ENCODE results near the gene DAB2IP.

The DAB2IP gene

DNA sequence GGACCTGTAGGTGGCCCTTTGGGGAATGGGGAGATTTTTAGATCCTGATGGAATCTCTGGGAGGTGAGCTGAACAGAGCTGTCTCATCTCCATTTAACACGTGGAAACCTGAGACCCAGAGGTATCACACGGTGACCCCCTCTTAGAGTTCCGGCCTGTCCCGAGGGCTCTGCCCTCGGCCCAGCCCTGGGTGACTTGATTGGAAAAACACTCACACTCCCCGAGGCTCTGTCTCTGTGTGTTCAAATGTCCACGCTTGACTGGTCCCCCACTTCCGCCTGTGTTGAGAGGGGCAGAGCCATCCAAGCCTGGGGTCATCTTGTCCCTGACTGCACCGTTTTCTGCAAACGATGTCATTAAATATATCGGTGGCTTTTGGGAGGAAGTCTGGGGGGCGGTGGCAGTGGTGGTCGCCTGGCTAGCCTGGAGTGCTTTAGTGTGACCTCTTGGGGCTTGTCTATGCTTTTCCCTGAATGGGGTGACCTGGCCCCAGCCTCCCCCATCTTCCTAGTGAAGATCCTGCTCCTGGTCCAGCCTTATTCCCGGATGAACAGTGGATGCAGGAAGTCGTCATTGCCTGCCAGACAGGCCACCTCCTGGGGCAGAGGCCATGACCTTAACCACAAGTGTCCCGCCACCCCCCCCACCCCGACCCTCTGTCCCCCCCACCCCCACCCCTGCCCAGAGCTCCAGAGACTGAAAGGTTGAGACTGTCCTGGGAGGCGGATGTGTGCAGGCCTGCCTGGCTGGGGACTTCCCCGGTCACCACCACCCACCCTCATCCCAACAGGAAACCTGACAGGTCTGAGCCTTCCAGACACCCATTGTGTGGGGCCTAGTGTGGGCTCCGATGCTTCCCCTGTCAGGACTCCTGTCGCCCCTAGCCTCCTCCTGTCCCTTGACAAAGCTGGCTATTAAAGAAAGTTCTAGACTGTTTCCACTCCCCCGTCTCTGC is 5.3 kb upstream of the DAB2IP start:
- DNase-seq = no peak

DNA sequence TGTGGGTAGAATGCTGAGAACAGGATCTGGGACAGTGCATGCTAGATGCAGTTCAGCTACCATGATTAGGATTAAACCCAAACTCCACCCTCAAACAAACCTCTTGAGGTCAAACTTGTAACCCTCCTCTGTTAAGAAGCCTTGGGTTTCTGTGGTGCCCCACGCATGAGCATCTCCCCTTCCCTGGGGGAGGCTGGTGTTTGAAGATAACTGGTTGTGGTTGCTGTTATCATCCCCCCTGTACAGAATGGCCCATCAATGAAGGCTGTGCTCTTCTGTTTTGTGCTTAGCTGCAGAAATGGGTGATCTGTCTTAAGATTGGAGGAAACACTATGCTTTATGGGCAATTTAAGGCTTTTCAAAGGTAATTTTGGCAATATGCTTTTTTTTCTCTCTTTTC is 4.4 kb upstream of the DAB2IP start:
- no peak for DNase-seq

DNA sequence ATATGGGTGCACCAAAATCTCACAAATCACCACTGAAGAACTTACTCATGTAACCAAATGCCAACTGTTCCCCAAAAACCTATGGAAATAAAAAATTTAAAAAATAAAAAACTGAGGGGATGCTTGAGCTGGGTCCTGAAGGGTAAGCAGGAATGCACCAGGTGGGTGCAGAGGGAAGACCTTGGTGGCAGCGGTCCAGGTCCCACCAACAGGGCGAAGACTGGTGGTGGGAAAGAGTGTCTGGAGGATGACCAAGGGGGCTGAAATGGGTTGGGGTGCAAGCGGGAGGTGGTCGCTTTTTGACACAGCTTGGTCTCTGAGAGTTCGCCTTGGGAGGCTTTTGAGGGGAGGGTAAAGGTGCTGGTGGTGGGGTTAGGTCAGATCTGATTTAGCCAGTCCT is 3.3 kb upstream of the DAB2IP start:
- DNase-seq = no peak

DNA sequence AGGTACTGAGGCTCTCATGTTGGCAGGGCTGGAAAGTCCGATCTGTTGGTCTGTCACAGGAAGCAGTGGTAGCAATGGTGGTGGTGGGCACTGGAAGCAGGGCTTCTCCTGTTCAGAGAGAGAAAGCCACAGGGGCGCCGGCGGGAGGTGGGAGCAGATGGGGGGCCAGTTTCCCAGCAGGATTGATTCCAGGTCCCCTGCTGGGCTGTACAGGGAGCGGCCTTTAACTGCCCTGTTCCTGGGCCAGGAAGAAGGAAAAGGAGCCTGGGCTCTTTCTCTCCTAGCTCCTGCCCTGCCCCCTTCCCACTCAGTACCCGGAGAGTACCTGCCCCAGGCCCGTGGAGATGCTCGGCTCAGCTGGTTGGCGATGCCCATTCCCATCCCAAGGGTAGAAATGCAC is 2.6 kb upstream of the DAB2IP start:
- DNase-seq = no peak

DNA sequence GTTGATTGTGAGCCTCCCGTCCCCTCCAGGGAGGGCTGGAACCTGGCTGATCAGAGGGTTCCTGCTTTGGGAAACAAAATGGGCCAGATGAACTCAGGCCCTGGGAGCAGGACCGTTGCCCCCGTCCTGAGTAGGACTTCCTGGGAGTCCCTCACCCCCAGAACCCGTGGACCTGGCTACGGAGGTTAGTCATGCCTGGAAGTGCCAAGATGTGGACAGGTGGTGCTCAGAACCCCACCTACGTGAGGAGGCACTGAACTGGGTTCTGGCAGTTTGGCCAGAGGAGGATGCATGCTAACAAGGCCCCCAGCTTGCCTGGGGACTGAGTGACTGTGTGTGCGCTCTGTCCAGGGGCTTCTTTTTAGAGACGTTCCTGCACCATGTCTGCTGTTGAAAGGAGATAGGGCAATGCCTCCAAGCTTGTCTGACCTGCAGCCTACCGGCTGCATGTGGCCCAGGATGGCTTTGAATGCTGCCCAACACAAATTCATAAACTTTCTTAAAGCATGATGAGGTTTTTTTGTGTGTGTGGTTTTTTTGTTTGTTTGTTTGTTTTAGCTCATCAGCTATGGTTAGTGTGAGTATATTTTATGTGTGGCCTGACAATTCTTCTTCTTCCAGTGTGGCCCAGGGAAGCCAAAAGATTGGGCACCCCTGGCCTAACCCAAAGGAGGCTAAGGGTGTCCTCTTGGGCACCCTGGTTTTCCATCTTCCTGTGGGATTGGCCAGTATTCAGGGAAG is 1.8 kb upstream of the DAB2IP start:
- DNase-seq = no peak

DNA sequence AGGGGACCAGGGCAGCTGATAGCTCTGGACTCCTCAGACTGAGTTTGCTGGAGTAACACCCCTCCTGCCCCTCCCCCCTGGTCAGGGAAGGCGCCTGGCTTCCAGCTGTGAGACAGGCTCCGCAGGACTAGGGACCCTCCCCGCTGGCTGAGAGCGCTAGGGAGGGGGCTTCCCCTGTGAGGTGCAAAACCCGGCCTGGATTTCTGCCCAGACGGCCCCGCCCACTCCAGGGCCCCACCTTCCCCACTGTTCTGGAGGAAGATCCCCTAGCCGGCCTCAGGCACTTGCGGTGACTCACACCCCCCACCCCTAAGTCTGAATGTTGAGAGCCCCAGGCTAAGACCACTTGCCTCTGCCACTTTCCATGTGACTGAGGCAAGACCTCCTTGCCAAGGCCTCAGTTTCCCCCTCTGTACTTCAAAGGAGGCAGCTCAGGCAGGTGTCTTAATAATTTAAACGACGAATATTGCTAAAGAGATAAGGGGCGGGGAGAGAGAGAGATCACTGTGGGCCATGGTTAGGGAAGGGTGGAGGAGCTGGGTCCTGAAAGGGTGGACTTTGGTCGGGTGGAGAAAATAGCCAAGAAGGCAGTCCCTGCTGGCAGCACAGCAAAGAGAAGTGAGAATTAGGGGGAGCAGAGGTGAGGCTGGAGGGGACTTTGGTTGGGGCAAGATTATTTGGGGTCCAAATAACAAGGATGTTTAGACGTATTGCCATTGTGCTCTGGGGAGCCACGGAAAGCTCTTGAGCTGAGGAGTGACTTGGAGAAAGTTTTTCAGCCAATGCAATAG is 1.0 kb upstream of the DAB2IP start:
- DNase-seq = peak in 1 of 2 donors; percentile 16

DNA sequence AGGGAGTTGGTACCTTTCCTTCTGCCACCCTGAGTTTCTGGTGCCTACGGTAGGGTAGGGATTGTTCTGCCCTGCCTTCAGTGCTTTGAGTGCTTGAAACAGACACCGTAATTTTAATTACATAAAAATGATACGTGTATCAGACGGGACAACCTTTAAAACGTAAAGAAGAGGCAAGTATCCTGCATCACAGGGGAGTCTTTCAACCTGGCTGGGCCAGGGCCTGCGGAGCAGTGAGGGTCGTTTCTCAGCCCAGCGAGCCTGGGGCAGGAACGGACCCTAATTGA is 483 bp upstream of the DAB2IP start:
- DNase-seq = no peak

DNA sequence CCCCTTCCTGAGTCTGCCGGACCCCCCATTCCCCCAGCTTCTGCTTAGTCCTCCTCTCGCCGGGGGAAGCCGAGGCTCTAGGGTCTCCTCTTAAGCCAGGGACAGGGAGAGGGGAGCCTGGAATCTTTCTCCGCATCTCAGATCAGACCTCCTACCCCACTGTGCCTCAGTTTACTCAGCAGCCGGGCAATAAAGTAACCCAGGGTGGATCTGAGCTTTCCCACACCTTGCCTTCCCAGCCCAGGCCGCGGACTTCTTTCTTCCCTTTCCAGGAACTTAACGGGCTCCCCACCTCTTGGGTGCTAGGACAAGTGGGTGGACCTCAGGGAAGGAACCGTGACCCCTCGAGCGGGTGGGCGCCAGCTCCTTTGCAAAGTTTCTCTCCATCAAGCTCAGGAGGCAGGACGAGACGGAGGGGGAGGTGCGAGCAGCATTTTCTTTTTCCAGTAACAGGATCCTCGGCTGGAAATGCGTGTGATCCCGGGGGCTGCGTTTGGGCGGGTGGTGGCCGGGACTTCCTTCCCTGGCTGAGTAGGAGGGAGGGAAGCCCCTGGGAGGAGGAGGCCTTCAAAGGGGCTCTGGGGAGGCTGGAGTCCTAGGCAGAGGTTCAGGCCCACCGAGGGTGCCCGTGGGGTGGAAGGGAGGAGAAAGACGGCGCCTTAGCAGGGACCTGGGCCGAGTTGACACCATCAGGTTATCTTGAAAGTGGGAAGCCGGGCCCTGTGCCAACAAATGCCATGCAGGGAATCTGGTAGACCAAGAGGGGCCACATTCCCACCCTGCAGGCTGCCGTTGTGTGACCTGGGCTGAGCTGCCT is 795 bp downstream of the DAB2IP start:
- no peak for DNase-seq

DNA sequence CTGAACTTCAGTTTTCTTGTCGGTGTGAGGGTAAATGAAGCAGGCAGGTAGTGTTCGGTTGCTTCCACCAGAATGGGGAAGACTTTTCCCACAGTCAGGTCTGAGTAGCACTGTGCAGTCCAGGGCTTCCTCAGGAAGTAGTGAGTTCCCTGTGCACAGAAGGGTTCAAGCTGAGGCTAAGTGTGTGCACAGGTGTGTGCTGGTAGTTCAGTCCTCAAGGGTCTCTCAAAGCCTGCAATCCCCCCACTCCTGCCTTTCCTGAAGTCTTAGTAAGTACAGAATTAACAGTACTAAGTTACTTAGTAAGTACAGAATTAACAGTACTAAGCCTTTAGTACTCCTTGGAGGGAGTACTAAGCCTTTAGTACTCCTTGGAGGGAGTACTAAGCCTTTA is 1.4 kb downstream of the DAB2IP start:
- DNase-seq = no peak

DNA sequence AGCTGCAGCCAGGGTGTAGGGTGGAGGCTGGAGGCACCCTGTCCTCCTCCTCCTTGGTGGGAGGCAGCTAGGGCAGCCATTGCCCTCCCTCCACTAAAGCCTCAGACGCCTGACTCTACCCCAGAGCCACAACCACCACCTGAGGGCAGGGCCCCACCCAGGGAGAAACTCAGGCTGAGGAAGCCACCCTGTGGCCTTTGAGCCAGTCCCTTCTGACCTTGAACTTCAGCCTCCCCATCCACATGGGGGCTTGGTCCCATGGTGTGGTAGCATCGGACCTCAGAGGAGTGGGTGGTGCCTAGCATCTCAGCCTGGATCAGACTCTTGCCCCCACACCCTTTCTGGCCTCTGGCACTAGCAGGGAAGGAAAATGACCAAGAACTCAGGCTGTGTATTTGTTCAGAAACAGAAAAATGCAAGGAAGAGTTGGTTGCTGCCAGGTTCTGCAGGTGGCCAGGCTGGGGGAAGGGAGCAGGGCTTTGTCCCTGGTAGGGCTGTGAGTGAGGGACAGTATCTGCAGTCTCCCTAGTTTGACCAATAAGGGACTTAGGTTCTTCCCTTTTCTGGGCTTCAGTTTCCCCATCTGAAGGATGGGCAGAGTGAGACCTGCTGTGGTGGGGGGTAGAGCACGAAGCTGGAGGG is 3.2 kb downstream of the DAB2IP start:
- no peak for DNase-seq

DNA sequence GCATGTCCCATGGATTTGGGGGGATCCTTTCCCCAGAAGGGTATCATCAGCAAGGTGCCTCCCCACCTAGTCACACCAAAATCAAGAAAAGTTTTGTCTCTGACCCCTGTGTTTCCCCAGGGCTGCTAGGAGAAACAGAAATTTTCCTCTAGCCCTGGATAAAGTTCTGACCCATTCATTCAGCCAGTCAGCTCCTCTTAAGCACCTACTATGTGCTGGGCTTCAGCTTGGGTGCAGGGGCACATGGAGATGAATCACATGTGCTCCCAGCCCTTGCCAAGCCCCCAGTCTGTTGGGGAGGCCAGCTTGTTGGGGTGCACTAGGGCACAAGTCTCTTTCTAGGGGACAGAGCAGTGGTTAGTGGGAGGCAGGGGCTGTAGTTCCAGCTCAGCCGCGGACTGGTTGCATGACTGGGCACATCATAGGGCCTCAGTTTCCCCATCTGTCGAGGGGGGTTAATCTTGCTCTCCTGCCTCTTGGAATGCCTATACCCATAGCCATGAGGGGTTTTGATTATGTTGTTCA is 3.9 kb downstream of the DAB2IP start:
- no peak for DNase-seq

DNA sequence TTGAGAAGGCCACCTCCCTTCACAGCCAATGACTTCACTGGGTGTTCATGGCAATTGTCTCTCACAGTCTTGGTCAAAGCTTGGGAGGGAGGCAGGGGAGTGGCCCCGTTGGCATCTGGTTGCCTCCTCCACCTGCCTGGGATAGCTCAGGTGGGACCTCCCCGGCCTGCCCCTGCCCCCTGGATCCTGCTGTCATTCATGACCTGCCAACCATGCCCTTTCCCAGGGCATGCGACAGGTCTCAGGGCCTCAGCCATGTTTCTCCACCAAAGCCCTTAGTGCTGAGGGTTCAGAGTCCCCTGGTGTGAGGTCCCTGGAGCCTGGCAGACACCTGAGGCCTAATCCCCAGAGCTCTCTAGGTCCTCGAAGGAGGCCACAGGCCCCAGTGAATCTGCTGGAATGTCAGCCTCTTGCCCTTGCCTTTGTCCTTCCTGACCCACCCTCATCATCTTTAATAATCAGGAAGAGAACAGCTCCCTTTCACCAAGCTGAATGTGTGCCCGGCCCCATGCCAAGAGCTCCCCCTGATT is 5.6 kb downstream of the DAB2IP start:
- no peak for DNase-seq

DNA sequence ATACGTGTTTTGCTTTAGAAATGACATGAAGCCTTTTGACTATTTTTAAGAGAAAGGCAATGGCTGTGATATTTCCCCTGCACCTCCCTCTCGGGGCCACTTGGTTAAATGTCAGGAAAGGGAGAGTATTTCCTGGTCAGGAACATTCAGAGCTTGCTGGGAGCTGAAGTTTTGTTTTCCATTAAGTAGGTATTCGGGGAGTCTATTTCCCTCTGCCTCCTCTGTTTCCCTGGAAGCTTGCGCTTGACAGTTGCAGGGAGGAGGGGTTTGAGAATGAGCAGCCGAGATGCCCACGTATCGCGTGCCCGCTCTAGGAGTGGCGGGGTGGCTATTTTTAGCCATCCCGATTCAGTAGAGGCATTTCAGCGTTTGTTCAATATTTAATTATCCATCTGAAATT is 6.7 kb downstream of the DAB2IP start:
- no peak for DNase-seq

DNA sequence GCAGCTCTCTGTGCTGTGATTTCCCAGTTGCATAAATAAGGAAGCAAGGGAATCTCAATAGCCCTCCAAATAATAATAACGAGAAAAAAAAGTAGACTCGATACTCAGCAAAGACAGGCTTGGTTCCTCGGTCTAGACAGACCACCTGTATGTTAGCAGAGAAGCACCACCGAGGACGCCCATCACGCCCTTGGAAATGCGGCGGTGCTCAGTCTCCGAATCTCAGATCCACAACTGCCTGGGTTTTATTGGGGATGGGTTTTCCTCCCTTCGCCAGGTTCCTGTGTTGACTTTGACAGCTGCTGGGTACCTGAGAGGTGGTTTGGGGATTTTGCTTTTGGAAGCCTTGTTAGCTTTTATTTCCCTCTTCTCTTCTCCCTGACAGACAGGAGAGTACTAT is 7.2 kb downstream of the DAB2IP start:
- DNase-seq = no peak

DNA sequence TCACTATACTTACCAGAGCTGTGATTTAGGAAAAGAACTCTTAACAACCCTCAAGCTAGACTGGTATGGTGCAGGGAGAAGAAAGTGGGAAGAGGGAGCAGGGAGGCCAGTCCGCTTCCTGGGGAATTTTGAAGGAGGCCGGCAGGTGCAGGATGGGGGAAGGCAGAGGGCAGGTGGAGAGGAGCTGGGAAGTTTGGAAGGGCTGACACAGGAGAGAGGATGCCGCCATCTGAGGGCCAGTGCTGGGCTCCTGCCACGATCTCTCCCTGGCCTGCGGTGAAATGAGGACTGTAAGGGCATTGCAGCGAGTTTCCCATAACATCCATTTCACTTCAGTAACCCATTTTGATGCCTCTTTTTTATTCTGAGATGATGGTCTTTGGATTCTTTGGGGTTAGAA is 8.9 kb downstream of the DAB2IP start:
- no peak for DNase-seq

DNA sequence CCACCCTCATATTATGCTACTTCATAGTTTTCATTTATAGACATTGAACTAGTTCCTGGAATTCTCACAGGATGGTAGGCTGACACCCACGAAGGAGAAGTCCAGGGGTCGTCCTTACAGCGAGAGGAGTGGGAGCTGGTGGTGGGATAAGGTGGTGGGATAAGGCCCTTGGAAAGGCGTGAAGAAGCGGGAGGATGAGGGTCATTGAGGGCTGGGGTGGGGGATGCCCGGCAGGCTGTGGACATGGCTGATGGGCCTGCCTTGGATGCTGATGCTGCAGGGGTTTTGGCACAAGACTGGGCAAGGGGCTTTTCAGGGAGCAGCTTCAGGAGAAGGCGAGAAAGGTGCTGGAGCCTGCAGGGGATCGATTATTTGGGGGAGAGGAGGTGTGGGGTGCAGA is 9.4 kb downstream of the DAB2IP start:
- DNase-seq = no peak

DNA sequence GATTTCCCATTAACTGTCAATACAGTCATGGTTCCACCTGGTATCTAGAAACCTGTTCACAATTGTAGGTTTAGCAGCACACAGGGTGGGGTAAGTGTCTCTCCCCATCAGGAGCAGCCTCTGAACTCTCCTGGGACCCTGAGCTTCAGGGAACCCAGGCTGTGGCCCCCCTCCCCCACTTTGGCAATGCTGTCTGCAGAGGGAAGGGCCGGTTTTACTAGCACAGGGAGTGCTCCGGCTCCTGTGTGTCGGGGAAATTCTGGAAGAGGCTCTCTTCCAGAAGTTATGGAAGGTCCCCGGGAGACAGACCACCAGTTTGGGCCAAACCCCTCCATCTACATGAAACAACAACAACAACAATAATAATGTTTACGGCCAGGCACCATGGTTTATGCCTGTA is 9.9 kb downstream of the DAB2IP start:
- DNase-seq = no peak

DNA sequence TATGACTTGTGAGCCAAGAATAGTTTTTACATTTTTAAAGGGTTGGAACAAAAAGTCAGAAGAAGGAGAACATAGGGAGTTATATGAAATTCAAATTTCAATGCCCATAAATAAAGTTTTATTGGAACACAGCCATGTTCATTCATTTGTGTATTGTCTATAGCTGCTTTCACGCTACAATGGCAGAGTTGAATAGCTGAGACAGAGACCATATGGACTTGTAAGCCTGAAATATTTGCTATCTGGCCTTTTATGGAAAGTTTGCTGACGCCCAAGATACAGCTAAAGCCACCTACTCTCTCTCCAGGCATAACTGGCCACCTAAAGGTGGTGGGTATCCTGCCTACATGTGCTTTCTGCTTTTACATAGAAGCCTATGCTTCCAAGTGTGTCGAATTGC is 10.9 kb downstream of the DAB2IP start:
- no peak for DNase-seq

DNA sequence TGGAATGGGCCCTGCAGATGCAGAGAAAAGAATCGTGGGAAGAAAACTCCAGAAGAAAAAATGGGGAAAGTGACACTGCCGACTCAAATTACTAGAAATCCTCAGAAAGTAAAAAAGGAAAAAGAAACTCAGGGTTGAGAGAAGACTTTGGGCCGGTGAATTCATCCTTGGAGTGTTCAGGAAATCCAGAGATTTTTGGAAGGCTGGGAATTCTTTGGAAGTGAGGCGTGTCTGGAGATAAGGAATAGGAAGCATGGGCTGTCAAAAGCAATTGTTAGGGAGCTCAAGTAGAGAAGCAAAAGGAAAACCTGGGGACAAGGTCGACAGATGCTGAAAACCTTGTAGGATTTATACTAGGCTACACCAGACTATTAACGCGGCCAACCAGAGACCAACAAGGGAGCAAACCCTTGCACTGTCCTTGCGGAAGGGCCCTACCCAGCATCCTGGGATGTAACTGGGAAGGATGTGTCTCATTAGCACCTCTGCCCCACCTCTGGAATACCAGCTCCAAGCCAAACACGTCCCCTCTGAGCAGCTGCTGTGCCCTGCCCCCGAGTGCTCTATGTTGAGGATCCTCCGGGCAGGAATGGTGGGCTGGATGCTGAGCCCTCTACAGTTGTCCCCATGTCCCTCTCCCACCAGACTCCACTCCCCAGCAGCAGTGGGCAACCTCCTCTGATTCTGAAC is 11.6 kb downstream of the DAB2IP start:
- no peak for DNase-seq

DNA sequence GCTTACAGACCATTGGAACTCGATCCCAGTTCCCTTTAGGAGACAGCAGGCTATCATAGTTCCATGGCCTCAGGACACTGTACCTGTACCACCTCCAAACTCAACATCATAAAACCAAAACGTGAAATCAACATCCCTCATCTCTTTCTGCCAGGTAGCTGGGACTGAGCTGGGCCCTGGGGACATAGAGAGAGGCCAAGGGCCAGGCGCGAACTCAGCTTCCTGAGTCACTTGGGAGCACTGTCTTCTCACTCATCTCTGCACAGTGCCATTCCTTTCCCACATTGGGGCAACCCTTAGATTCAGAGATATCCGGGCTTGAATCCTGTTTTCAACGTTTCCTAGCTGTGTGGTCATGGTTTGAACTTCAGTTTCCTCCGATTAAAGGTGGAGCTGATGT is 12.2 kb downstream of the DAB2IP start:
- no peak for DNase-seq

DNA sequence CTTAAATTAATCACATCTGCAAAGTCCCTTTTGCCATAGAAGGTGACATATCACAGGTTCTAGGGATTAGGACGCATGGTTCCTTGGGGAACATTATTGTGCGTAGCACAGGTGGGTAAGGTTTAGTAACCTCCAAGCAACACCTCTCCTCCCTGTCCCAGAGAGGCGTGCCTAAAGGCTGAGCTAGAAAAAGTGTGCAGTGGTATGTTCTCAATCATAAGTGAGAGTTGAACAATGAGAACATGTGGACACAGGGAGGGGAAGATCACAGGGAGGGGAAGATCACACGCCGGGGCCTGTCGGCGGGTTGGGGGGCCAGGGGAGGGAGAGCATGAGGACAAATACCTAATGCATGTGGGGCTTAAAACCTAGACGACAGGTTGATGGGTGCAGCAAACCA is 14.9 kb downstream of the DAB2IP start:
- DNase-seq = no peak
